HL-60 (cell line): Measurements from ENCODE around the gene WASHC4.
"Not testable (repeated sequence)": the region's sequence is repeated elsewhere in the genome, so short reads cannot be mapped to it uniquely, and the experiment has no call there.

Source experiments
- DNase-seq, 2 experiments: peaks; one replicate each; pipeline ENCODE4 v3.0.0-alpha.2; 2010 to 2020; ENCODE audit warnings: low read depth in 1 of 2, low spot score in 1 of 2
- H3K27ac ChIP-seq: fragments of 250-450 bp; sonication (Bioruptor Pico); replicated peaks from 2 replicates; pipeline ENCODE4 v1.5.1; 2020; ENCODE audit warnings: mild to moderate bottlenecking, moderate library complexity
- H3K27me3 ChIP-seq: fragments of 250-450 bp; sonication (Bioruptor Pico); 2 replicates; pipeline ENCODE4 v1.5.1; 2021; ENCODE audit warnings: mild to moderate bottlenecking, moderate library complexity; ENCODE audit not compliant: insufficient read depth, poor library complexity, severe bottlenecking
- H3K4me3 ChIP-seq: replicated peaks from 2 replicates; pipeline ENCODE4 v1.5.1; 2011; ENCODE audit warnings: mild to moderate bottlenecking, control low read depth, low read length; ENCODE audit not compliant: insufficient read depth
- CTCF ChIP-seq: IDR thresholded peaks from one replicate; pipeline ENCODE4 v1.5.1; 2011; ENCODE audit warnings: low read length, control low read depth, inconsistent platforms; ENCODE audit not compliant: insufficient read depth
- GABPA ChIP-seq: IDR thresholded peaks from 2 replicates; pipeline ENCODE4 v1.6.1; 2012; ENCODE audit warnings: low read depth
- POLR2AphosphoS5 ChIP-seq: IDR thresholded peaks from 2 replicates; pipeline ENCODE4 v1.6.1; 2012; ENCODE audit warnings: low read depth
- REST ChIP-seq: IDR thresholded peaks from 2 replicates; pipeline ENCODE4 v1.6.1; 2012; ENCODE audit warnings: low read depth; ENCODE audit not compliant: insufficient replicate concordance
- SPI1 ChIP-seq: IDR thresholded peaks from 2 replicates; pipeline ENCODE4 v1.6.1; 2012; ENCODE audit warnings: low read depth, mild to moderate bottlenecking, borderline replicate concordance

The WASHC4 gene

GRCh38 chr12:105090361-105090760, 17.2 kb upstream of the WASHC4 start:
- H3K4me3 ChIP-seq, result no peak overlapping the region
- H3K27me3 ChIP-seq, result no peaks in the 10 kb centered on the region
- H3K27ac ChIP-seq, result no peak overlapping the region
- no peak for DNase-seq
- TF ChIP-seq GABPA, result no peak
- TF ChIP-seq SPI1, result no peak
- TF ChIP-seq POLR2AphosphoS5, result no peak
- TF ChIP-seq REST, result no peak
- TF ChIP-seq CTCF, result no peak

GRCh38 chr12:105091476-105092206, 15.9 kb upstream of the WASHC4 start:
- no peak for DNase-seq
- TF ChIP-seq POLR2AphosphoS5 (no peak), REST (no peak), GABPA (no peak), SPI1 (no peak), CTCF (no peak)
- no peak overlapping the region for H3K27ac ChIP-seq
- H3K27me3 ChIP-seq, result no peaks in the 10 kb centered on the region
- H3K4me3 ChIP-seq, result no peak overlapping the region

- no peak overlapping the region for H3K27ac ChIP-seq
- no peak for DNase-seq
- no peak overlapping the region for H3K4me3 ChIP-seq
- TF ChIP-seq REST, result no peak
- no peak for TF ChIP-seq POLR2AphosphoS5
- TF ChIP-seq SPI1, result no peak
- no peak for TF ChIP-seq GABPA
- TF ChIP-seq CTCF, result no peak
- H3K27me3 ChIP-seq, result no peaks in the 10 kb centered on the region
Observed at GRCh38 chr12:105092336-105092735, 15.2 kb upstream of the WASHC4 start.

GRCh38 chr12:105095338-105095737, 12.2 kb upstream of the WASHC4 start:
- not testable (repeated sequence) for H3K27ac ChIP-seq, H3K4me3 ChIP-seq, DNase-seq, H3K27me3 ChIP-seq
